ENCODE data around the gene HOXB8. TPM values are rescaled to one million over a fixed set of nuclear protein-coding genes. Genes with fewer than 3 reads are reported as not detected.
A peak's percentile ranks its signal among the peaks of the same experiment; 100 is the strongest.

HOXB8 gene
- total RNA-seq, 3 donors from 2014 or later (not counting 1 experiment from before 2014, with no cell fraction given), result not detected

DNA sequence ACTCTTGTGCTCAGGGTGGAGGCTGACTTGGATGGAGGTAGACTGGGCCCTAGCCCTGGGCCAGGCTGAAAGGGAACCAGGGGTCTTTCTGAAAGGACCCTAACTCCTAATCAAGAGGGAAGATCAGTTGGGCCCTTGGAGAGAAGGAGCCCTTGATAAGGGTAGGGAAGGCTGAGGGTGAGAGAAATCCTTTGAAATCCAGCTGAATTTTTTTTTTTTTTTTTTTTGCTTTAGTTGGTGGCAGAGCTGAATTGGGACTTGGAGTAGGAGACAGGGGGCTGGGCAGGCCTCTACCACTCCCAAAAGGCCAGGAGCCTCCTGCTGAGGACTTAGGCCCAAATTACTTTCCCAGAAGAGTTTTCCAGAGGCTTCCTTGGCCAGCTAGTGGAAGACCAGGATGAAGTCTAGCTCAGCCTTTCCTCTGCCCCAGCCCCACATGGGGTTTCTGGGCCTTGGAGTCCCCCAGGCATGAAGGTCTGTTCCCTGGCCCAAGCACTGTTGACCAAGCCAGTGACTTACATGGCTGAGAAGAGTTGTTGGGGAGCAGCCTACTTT, 24.4 kb downstream of the HOXB8 start:
- H3K4me3 Mint-ChIP-seq, result peak overlapping the region; percentile 5
- no peak overlapping the region for H3K27ac Mint-ChIP-seq
- peaks cover 61% of the 10 kb centered on the region for H3K27me3 ChIP-seq (ENCODE audit: control insufficient read depth, insufficient read depth, low read length)
- no peak overlapping the region for H3K27ac ChIP-seq (ENCODE audit: low read length)
- DNase-seq (no peak), ATAC-seq (no peak)
- H3K36me3 ChIP-seq (ENCODE audit: control insufficient read depth, insufficient read depth, low read length), result no peaks in the 10 kb centered on the region
- H3K4me1 ChIP-seq (ENCODE audit: control insufficient read depth, insufficient read depth, low read length), result peaks cover 29% of the 10 kb centered on the region
- intact Hi-C loops (cut with micrococcal nuclease), result loop anchor here (5.0 kb wide), 1 partner anchor 328 kb away; no protein-coding TSS in a partner anchor
- no peak overlapping the region for H3K4me3 ChIP-seq (ENCODE audit: low read length)
- H3K9me3 Mint-ChIP-seq, result no peaks in the 10 kb centered on the region
- peaks cover 76 to 86% of the 10 kb centered on the region in 2 donors for H3K27me3 Mint-ChIP-seq (ENCODE audit: low read depth in 2 of 2)
- peaks cover 27 to 36% of the 10 kb centered on the region in 2 donors for H3K4me1 Mint-ChIP-seq
- no peaks in the 10 kb centered on the region for H3K9me3 ChIP-seq (ENCODE audit: control insufficient read depth, insufficient read depth, low read length)
- H3K36me3 Mint-ChIP-seq, result no peaks in the 10 kb centered on the region
- no peak for TF ChIP-seq CTCF (IDR thresholded peaks at IDR 0.05)

DNA sequence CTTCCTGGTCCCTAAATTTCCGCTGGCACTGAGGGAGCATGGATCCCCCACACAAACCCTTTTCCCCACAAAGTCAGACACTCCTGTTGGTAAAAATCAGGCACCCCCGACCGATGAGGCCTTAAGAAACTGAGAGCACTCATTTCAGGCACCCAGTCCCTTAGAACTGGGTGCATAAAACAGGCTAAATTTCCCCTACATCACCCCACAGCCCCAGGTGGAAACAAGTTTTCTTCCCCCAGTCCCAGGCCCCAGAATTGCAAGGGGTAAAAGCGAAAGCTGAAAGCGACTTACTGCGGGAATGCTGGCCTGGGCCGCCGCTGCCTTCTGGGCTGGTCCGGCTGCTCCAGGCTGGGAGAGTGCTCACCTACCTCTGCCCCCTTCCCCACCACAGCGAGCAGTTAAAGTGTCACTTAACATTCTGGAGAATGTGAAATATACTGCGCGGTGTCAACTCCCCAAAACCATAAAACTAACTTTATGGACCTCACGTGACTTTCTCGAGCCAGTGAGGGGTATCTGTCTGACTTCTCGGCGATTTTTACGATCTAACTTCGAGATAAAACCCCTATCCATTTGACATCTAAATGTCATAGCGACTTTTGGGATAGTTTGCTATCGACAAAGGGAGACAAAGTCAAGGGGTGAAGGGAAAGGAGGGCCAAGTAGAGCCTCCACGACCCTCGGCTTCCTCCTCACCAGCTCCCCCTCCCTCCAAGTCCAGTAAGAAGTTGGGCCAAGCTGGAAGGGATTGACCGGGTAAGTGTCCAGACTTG, 25.1 kb downstream of the HOXB8 start, which contains the start of gene HOXB3:
TSS of gene HOXB3 (minus strand) at position 411 of the 776 bp plus-strand sequence. CDS start 37,767 bp downstream, outside the sequence.
- intact Hi-C loops (cut with micrococcal nuclease), result loop anchor here (5.0 kb wide), 1 partner anchor 328 kb away; no protein-coding TSS in a partner anchor
- Histone ChIP-seq H3K36me3 (ENCODE audit: control insufficient read depth, insufficient read depth, low read length) (no peaks in the 10 kb centered on the region), H3K9me3 (ENCODE audit: control insufficient read depth, insufficient read depth, low read length) (no peaks in the 10 kb centered on the region), H3K4me1 (ENCODE audit: control insufficient read depth, insufficient read depth, low read length) (peaks cover 34% of the 10 kb centered on the region), H3K27me3 (ENCODE audit: control insufficient read depth, insufficient read depth, low read length) (peaks cover 54% of the 10 kb centered on the region), H3K27ac (ENCODE audit: low read length) (no peak within 1 kb of the TSS), H3K4me3 (ENCODE audit: low read length) (no peak within 1 kb of the TSS)
- peak within 1 kb of the TSS; percentile 5 for H3K4me3 Mint-ChIP-seq
- H3K4me1 Mint-ChIP-seq, result peaks cover 34 to 43% of the 10 kb centered on the region in 2 donors
- DNase-seq (peak in 1 of 2 donors; percentile 11), ATAC-seq (no peak)
- no peak for TF ChIP-seq CTCF (IDR thresholded peaks at IDR 0.05)
- no peaks in the 10 kb centered on the region for H3K9me3 Mint-ChIP-seq
- no peak within 1 kb of the TSS for H3K27ac Mint-ChIP-seq
- 40% methylated on average over 21 of the region's 23 CpGs for WGBS (ENCODE audit: insufficient coverage)
- peaks cover 76 to 85% of the 10 kb centered on the region in 2 donors for H3K27me3 Mint-ChIP-seq (ENCODE audit: low read depth in 2 of 2)
- H3K36me3 Mint-ChIP-seq, result no peaks in the 10 kb centered on the region

DNA sequence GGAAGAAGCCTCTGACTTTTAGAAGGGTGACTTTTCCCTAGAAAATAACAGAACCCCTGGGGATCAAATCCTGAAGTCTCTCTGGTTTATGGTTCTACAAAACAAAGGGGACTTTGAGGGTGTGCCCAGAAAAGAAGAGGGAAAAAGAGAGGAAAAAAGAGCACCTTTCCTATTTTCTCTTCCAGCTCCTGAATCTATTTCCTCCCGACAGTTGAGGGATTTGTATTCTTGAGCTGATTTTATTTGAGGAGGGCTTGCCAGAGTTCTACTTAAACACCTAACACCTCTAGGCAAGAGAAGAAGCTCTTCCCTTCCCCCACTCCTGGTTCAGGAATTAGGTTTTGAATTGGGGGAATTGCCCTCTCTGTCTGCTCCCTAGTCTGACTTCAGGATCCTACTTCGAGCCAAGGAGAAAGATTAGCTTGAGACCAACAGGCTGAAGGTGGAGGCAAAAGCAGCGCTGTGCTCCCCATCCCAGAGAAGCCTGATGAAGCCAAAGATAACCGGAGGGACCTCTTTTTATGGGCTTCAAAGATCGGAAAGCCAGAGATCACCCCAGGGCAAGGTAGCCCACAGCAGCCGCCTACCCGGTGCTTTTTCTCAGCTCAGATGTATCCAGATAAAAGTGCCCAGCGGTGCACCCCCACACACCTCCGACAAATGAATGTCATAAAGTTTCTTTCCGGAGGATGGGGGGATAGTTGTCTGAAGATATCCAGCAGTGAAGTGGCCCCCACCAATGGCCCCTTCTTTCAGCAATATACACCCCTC, 25.8 kb downstream of the HOXB8 start:
- ATAC-seq (no peak), DNase-seq (peak in 1 of 2 donors; percentile 17)
- no peaks in the 10 kb centered on the region for H3K9me3 ChIP-seq (ENCODE audit: control insufficient read depth, insufficient read depth, low read length)
- no peaks in the 10 kb centered on the region for H3K36me3 ChIP-seq (ENCODE audit: control insufficient read depth, insufficient read depth, low read length)
- Mint-ChIP-seq H3K9me3 (no peaks in the 10 kb centered on the region), H3K27ac (no peak overlapping the region), H3K36me3 (no peaks in the 10 kb centered on the region), H3K4me1 (peaks cover 36 to 49% of the 10 kb centered on the region in 2 donors), H3K4me3 (no peak overlapping the region), H3K27me3 (ENCODE audit: low read depth in 2 of 2) (peaks cover 73 to 82% of the 10 kb centered on the region in 2 donors)
- peaks cover 37% of the 10 kb centered on the region for H3K4me1 ChIP-seq (ENCODE audit: control insufficient read depth, insufficient read depth, low read length)
- no peak overlapping the region for H3K4me3 ChIP-seq (ENCODE audit: low read length)
- intact Hi-C loops (cut with micrococcal nuclease), result no loop called here
- H3K27me3 ChIP-seq (ENCODE audit: control insufficient read depth, insufficient read depth, low read length), result peaks cover 47% of the 10 kb centered on the region
- 23% methylated on average over 6 of the region's 10 CpGs for WGBS (ENCODE audit: insufficient coverage)
- no peak for TF ChIP-seq CTCF (IDR thresholded peaks at IDR 0.05)
- no peak overlapping the region for H3K27ac ChIP-seq (ENCODE audit: low read length)
